ENCODE results near the gene APOL4. TPM values are rescaled to one million over a fixed set of nuclear protein-coding genes. Genes with fewer than 3 reads are reported as not detected.
"Not testable (repeated sequence)": the region's sequence is repeated elsewhere in the genome, so short reads cannot be mapped to it uniquely, and the experiment has no call there.

The APOL4 gene
- total RNA-seq, 2 experiments from 2014 or later, result 0.07 to 0.20 TPM

- H3K27ac Mint-ChIP-seq; H3K4me3 Mint-ChIP-seq; H3K4me1 Mint-ChIP-seq (ENCODE audit: low read depth); H3K27me3 Mint-ChIP-seq (ENCODE audit: low read depth); DNase-seq; H3K9me3 Mint-ChIP-seq; H3K36me3 Mint-ChIP-seq (ENCODE audit: low read depth); intact Hi-C loops (cut with micrococcal nuclease): not testable (repeated sequence)
- CTCF ChIA-PET, result interaction anchor here (1.3 kb wide), 1 partner anchor 75 kb away, joined by 6 read pairs; no protein-coding TSS in a partner anchor
These were observed 1.3 kb upstream of the APOL4 start for GRCh38 chr22:36202906-36203305.

DNA sequence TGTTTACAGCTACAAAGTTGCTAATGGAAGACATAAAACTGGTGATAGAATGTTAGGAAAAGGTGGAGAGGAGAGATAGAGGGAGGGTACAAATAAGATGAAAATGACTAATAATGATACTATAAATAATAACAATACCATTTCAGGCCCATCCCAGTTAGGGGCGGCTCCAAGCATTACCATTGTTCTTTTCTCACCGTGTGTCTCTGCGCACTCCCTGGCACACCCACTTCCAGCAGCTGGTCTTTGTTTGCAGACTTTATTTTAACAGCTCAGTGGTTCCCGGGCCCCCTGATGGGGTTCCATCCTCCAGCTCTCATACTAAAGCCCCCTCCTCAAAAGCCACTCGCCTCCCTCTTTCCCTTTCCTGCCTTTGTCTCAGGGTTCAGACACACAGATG is 584 bp downstream of the APOL4 start:
- CTCF ChIA-PET; H3K9me3 Mint-ChIP-seq; H3K36me3 Mint-ChIP-seq (ENCODE audit: low read depth); H3K27me3 Mint-ChIP-seq (ENCODE audit: low read depth); intact Hi-C loops (cut with micrococcal nuclease); H3K27ac Mint-ChIP-seq; H3K4me3 Mint-ChIP-seq; DNase-seq; H3K4me1 Mint-ChIP-seq (ENCODE audit: low read depth): not testable (repeated sequence)

DNA sequence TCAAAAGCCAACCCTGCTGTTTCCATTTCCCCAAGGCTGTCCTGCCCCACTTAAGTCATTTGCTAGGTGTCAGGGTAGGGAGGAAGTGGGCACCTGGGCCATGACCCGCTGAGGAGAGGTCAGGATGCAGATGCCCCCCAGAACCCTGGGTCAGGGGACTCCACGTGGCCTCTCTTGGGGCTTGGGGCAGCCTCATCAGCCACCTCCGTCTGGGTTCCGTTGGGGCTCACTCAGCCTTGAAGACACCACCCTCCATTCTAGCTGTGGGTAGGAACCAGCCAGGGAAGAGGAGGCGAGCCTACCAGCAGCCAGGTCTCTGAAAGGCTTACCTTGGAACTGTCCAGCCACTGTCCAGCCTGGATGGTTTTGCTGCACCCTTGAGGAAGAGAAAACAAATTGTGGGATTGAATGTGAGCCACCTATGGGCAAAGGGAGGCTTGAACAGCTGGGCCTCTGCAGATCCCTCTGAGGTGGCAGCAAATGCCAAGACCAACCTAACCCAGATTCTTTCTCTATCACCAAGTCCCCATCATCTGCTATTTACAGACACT is 2.5 kb downstream of the APOL4 start:
- Mint-ChIP-seq H3K4me3 (no peak overlapping the region), H3K27ac (no peak overlapping the region), H3K36me3 (ENCODE audit: low read depth) (no peaks in the 10 kb centered on the region), H3K27me3 (ENCODE audit: low read depth) (no peaks in the 10 kb centered on the region), H3K9me3 (no peaks in the 10 kb centered on the region), H3K4me1 (ENCODE audit: low read depth) (peaks cover 13% of the 10 kb centered on the region)
- CTCF ChIA-PET, result interaction anchor here (1.7 kb wide), 1 partner anchor 79 kb away, joined by 6 read pairs; no protein-coding TSS in a partner anchor
- no peak for DNase-seq
- intact Hi-C loops (cut with micrococcal nuclease), result loop anchor here (5.0 kb wide), 1 partner anchor 38 kb away; the partner anchor contains the start of gene APOL2

GRCh38 chr22:36198536-36198935 is 3.1 kb downstream of the APOL4 start:
- no peak overlapping the region for H3K4me3 Mint-ChIP-seq
- H3K9me3 Mint-ChIP-seq, result no peaks in the 10 kb centered on the region
- DNase-seq, result no peak
- no peak overlapping the region for H3K27ac Mint-ChIP-seq
- no peaks in the 10 kb centered on the region for H3K36me3 Mint-ChIP-seq (ENCODE audit: low read depth)
- intact Hi-C loops (cut with micrococcal nuclease), result loop anchor here (5.0 kb wide), 1 partner anchor 39 kb away; the partner anchor contains the start of gene APOL2
- H3K4me1 Mint-ChIP-seq (ENCODE audit: low read depth), result peaks cover 13% of the 10 kb centered on the region
- H3K27me3 Mint-ChIP-seq (ENCODE audit: low read depth), result no peaks in the 10 kb centered on the region
- CTCF ChIA-PET, result interaction anchor here (0.6 to 1.7 kb wide), 5 partner anchors 40 to 354 kb away, joined by 3 to 6 read pairs (median 3); partner anchors contain the start of gene APOL2

DNA sequence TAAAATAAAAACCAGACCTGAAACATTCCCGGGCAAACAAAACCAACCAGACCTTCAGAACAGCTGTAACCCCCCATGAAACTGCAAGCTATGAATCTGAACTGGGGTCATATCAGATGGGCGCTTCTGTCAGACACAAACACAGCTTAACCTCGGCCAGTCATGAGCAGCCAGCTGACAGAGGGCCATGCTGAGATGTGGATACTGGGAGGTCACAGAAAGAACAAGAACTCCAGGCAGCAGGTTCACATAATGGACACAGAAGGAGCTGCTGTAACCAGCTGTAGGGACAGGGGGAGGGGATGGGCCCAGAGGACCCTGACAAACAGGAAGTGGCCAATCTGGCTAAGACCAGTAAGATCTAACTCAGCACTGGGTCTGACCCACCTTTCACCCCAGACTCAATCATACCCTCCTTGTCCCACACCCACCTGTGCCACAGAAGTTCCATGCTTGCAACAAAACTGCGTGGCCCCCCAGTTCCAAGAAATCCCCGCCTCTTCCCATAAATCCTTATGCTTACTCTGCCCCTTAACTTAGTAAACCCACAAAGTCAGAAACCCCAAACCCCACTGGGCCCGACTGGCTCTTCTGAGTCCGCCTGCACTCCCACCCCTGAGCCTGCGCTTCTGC is 4.0 kb downstream of the APOL4 start:
- Mint-ChIP-seq H3K4me1 (ENCODE audit: low read depth) (peaks cover 13% of the 10 kb centered on the region), H3K4me3 (no peak overlapping the region), H3K36me3 (ENCODE audit: low read depth) (no peaks in the 10 kb centered on the region), H3K9me3 (no peaks in the 10 kb centered on the region), H3K27me3 (ENCODE audit: low read depth) (no peaks in the 10 kb centered on the region), H3K27ac (no peak overlapping the region)
- DNase-seq, result no peak
- intact Hi-C loops (cut with micrococcal nuclease), result loop anchor here (5.0 kb wide), 1 partner anchor 40 kb away; the partner anchor contains the start of gene APOL2
- CTCF ChIA-PET, result interaction anchor here (0.6 to 1.7 kb wide), 6 partner anchors 17 to 289 kb away, joined by 3 to 6 read pairs (median 3); partner anchors contain the start of gene APOL2

DNA sequence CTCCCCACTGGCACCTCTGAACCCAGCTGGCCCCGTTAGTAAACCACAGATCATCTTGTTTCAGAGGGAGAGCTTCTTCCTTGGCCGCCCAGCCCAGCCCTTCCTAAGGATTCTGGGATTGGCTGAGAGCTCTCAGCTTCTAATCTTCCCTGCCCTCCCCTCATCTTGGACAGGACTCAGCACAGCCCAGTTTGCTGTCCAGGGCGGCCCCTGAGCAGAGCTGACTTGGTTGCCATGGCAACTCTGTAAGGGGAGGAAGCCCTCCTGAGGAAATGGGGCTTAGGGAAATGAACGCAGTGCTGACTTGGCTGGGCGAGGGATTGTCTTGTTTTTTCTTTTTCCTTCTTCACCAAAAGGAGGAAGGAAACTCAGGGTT is 4.6 kb downstream of the APOL4 start:
- CTCF ChIA-PET, result interaction anchor here (0.7 to 1.3 kb wide), 3 partner anchors 16 to 290 kb away, joined by 3 to 6 read pairs (median 3); no protein-coding TSS in a partner anchor
- Mint-ChIP-seq H3K4me1 (ENCODE audit: low read depth) (peaks cover 13% of the 10 kb centered on the region), H3K36me3 (ENCODE audit: low read depth) (no peaks in the 10 kb centered on the region), H3K27ac (no peak overlapping the region), H3K9me3 (no peaks in the 10 kb centered on the region), H3K27me3 (ENCODE audit: low read depth) (no peaks in the 10 kb centered on the region), H3K4me3 (no peak overlapping the region)
- intact Hi-C loops (cut with micrococcal nuclease), result loop anchor here (5.0 kb wide), 1 partner anchor 40 kb away; the partner anchor contains the start of gene APOL2
- no peak for DNase-seq

GRCh38 chr22:36196254-36197064 is 5.2 kb downstream of the APOL4 start:
- H3K27ac Mint-ChIP-seq, result no peak overlapping the region
- H3K4me3 Mint-ChIP-seq, result no peak overlapping the region

DNA sequence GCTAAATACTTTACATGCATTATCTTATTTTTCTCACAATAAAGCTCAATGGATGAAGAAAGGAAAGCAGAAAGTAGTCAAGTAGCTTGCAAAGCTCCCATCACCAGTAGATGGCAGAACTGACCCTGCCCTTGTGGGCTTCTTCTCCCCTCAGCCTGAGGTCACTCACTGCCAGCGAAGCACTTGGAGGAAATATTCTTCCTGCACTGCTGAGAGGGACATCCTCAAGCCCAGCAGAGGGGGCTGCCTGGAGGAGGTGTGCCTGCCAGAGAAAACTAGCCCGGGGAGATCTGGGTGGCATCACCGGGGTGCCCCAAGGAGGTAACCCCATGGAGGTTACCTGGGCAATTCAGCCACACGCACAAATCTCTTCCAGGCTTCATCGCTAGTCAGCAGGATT is 6.6 kb downstream of the APOL4 start:
- intact Hi-C loops (cut with micrococcal nuclease), result loop anchor here (1.0 to 5.0 kb wide), 3 partner anchors 26 to 82 kb away; partner anchors contain the start of gene APOL2
- no peaks in the 10 kb centered on the region for H3K36me3 Mint-ChIP-seq (ENCODE audit: low read depth)
- no peak overlapping the region for H3K27ac Mint-ChIP-seq
- no peaks in the 10 kb centered on the region for H3K27me3 Mint-ChIP-seq (ENCODE audit: low read depth)
- peaks cover 13% of the 10 kb centered on the region for H3K4me1 Mint-ChIP-seq (ENCODE audit: low read depth)
- CTCF ChIA-PET, result interaction anchor here (0.8 to 1.9 kb wide), 10 partner anchors 15 to 91 kb away, joined by 3 to 16 read pairs (median 4); partner anchors contain the start of gene APOL2
- DNase-seq, result peak; percentile 71
- no peaks in the 10 kb centered on the region for H3K9me3 Mint-ChIP-seq
- no peak overlapping the region for H3K4me3 Mint-ChIP-seq

More at GRCh38 chr22:36196254-36197064, 5.2 kb downstream of the APOL4 start:
- H3K4me1 Mint-ChIP-seq (ENCODE audit: low read depth), result peaks cover 13% of the 10 kb centered on the region
- H3K36me3 Mint-ChIP-seq (ENCODE audit: low read depth), result no peaks in the 10 kb centered on the region
- no peak for DNase-seq
- intact Hi-C loops (cut with micrococcal nuclease), result loop anchor here (5.0 kb wide), 1 partner anchor 41 kb away; the partner anchor contains the start of gene APOL2
- H3K9me3 Mint-ChIP-seq, result no peaks in the 10 kb centered on the region
- no peaks in the 10 kb centered on the region for H3K27me3 Mint-ChIP-seq (ENCODE audit: low read depth)
- CTCF ChIA-PET, result interaction anchor here (0.7 to 1.9 kb wide), 4 partner anchors 15 to 82 kb away, joined by 3 to 16 read pairs (median 8); no protein-coding TSS in a partner anchor

DNA sequence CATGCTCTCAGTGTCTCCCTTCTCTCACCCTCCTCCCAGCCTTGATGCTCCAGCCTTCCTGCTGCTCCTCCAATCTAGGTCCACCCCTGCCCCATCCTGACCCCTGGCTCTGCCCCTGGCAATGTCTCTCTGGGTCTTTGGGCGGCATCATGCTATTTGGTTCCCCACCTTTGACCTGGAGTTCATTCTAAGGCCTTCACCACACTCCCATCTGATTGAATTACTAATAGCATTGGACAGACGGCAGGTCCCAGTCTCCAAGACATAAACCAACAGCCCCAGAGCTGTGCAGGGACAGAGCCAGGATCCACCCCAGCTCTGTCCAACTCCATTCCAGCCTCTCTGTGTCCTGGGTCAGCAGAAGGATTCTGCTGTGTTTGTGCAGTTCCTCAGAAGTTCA is 7.2 kb downstream of the APOL4 start:
- H3K27ac Mint-ChIP-seq, result no peak overlapping the region
- intact Hi-C loops (cut with micrococcal nuclease), result loop anchor here (2.0 kb wide), 1 partner anchor 26 kb away; no protein-coding TSS in a partner anchor
- no peaks in the 10 kb centered on the region for H3K27me3 Mint-ChIP-seq (ENCODE audit: low read depth)

GRCh38 chr22:36193577-36193976 is 8.0 kb downstream of the APOL4 start:
- CTCF ChIA-PET, result interaction anchor here (1.0 to 1.6 kb wide), 2 partner anchors 45 to 85 kb away, joined by 3 to 6 read pairs; partner anchors contain the start of gene APOL2
- H3K27ac Mint-ChIP-seq, result no peak overlapping the region
- no peaks in the 10 kb centered on the region for H3K36me3 Mint-ChIP-seq (ENCODE audit: low read depth)

More for the DNA sequence above, 7.2 kb downstream of the APOL4 start:
- H3K9me3 Mint-ChIP-seq, result no peaks in the 10 kb centered on the region
- H3K4me1 Mint-ChIP-seq (ENCODE audit: low read depth), result peaks cover 13% of the 10 kb centered on the region
- no peak for DNase-seq
- H3K36me3 Mint-ChIP-seq (ENCODE audit: low read depth), result no peaks in the 10 kb centered on the region
- CTCF ChIA-PET, result interaction anchor here (0.8 to 1.9 kb wide), 9 partner anchors 15 to 84 kb away, joined by 3 to 16 read pairs (median 4); partner anchors contain the start of gene APOL2
- no peak overlapping the region for H3K4me3 Mint-ChIP-seq

DNA sequence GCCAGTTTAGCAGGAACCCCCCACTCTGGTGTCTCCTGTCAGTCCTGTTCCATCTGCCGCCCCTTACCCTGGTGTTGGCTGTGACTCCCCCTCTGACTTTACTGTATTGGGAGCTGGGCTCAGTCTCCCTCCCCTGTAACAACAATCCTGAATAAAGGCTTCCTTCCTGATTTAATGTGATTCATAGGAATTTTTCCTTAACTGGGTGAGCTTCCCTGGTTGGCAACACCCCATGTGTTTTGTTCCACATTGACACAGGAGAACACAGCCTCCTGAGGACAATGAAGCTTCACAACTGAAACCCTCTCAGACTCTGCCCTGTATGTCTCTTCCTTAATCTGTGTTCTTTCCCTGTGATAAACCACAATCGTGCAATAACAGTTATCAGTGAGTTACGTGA is 8.4 kb downstream of the APOL4 start:
- H3K4me3 Mint-ChIP-seq, result no peak overlapping the region
- H3K4me1 Mint-ChIP-seq (ENCODE audit: low read depth), result peaks cover 13% of the 10 kb centered on the region
- intact Hi-C loops (cut with micrococcal nuclease), result no loop called here
- CTCF ChIA-PET, result interaction anchor here (1.0 to 1.6 kb wide), 2 partner anchors 46 to 85 kb away, joined by 3 to 6 read pairs; partner anchors contain the start of gene APOL2
- no peaks in the 10 kb centered on the region for H3K27me3 Mint-ChIP-seq (ENCODE audit: low read depth)
- H3K27ac Mint-ChIP-seq, result no peak overlapping the region
- H3K9me3 Mint-ChIP-seq, result no peaks in the 10 kb centered on the region
- H3K36me3 Mint-ChIP-seq (ENCODE audit: low read depth), result no peaks in the 10 kb centered on the region
- no peak for DNase-seq

More at GRCh38 chr22:36193577-36193976, 8.0 kb downstream of the APOL4 start:
- no peak overlapping the region for H3K4me3 Mint-ChIP-seq
- DNase-seq, result no peak
- peaks cover 13% of the 10 kb centered on the region for H3K4me1 Mint-ChIP-seq (ENCODE audit: low read depth)
- no peaks in the 10 kb centered on the region for H3K9me3 Mint-ChIP-seq
- H3K27me3 Mint-ChIP-seq (ENCODE audit: low read depth), result no peaks in the 10 kb centered on the region
- intact Hi-C loops (cut with micrococcal nuclease), result no loop called here
